TTC549 (cell line): ENCODE measurements around the gene ATP6V1G3.
A peak's percentile ranks its signal among the peaks of the same experiment; 100 is the strongest.
"Not testable (repeated sequence)": the region's sequence is repeated elsewhere in the genome, so short reads cannot be mapped to it uniquely, and the experiment has no call there.

Experiments used
- FAIRE-seq: peaks from 2 replicates; lab custom pipeline; 2012; peaks lifted over from hg19 to GRCh38; lab: Jason Lieb, UNC

Gene ATP6V1G3

DNA sequence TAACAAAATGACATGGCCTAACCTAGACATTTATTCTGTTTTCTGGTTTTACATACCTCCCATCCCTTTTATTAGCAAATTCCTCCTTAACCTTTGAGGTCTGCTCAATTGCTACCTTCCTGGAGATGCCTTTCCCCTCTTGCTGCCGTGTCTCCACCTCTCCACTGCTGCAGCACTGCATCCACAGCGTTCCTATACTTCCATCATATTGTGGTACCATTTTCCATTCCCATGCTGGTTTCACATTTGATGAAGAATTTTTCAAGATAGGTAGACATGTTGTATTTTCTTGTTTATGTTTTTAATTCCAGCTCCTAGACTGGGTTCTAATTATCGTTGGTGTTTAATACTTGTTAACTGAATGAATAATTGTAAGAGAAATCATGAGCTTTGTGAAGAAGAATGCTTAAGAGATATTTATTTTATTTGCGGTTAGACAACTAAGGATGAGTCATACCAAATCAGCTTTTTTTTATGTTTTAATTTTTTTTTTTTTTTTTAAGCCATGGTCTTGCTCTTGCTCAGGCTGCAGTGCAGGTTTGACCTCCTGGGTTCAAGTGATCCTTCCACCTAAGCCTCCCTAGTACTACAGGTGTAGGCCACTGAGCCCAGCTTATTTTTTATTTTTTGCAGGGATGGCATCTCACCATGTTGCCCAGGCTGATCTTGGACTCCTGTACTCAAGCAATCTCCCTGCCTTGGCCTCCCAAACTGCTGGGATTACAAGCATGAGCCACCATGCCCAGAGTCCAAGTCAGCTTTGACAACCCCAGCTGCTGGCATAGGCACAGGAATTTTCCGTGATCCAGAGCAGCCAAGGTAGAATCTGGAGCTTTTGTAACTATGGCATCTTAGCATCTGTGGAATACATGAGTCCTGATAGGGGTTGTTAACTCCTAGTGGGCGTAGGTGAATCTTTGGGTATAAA lies 44.0 kb downstream of the ATP6V1G3 start:
- no peak for FAIRE-seq

DNA sequence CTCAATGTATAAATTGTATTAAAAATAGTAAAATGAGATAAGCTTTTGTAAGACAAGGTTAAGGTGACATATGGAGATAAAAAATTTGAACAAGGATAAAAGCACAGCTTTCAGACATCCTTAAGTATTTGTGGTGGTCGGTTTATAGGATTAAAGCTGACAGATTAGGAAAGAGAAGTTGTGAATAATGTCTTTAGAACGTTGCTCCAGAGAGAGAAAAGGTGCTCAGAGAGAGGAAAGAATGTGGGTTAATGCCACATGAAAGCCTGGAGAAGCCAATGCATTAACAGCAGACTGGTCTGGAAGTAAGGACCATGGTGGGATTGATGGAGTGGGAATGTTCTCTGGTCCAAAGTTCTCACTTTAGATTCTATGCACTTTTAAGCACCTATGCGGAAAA lies 44.8 kb downstream of the ATP6V1G3 start:
- FAIRE-seq, result no peak

DNA sequence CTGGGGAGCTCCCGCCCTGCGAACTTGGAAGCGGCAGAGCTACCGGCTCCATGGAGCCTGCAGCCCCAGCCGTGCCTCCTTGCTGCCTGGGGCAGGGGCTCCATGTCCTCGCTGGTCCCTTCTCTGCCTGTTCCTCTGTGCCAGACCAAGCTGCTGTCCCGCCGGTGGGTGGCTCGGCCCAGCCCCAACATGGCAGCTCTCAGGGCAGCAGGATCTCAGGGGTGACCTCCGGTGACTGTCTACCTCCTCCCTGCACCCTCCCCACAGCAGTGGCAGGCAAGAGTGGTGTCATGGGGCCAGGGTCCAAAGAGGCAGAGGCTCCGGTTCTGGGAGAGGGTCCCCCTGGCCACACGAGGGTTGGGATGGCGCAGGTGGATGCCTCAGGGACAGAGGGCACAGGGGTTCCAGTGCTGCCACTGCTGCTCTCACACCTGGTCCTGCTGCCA lies 45.8 kb downstream of the ATP6V1G3 start:
- no peak for FAIRE-seq

DNA sequence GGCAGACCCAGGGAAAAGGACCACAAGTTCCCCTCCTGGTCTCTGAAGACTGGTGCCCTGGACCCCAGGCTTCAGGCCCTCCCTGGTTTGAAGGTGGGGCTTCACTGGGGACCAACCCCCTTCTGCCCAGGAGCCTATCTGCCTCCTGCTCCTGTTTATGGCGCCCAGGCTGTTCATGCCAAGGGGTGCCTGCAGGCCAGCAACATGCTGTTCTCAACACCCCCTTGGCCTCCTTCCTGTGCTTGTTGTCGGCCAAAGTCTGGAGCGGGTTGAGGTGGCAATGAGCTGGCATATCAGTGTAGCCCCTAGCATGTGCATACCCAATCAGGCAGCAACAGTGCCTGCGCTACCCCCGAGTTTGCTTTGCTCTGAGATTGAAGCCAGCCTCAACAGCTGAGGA lies 46.3 kb downstream of the ATP6V1G3 start:
- no peak for FAIRE-seq

DNA sequence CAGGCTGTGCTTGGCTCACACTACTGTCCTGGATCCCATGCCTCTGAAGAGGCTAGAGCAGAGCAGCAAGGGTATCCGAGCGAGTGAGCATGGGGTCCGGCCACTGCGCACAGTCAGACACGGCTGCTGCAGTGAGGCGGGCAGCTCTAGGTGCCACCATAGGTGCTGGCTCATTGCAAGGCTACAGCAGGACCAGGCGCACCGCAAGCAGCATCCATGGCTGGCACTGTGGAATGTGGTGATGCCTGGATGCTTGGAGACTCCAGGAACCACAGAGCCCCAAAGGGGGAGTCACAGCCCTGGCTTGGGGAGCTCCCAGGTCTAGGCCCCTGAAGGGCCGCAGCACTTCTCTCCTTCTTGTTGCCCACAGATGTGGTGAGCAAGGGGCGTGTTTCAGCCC lies 47.2 kb downstream of the ATP6V1G3 start:
- FAIRE-seq, result no peak

DNA sequence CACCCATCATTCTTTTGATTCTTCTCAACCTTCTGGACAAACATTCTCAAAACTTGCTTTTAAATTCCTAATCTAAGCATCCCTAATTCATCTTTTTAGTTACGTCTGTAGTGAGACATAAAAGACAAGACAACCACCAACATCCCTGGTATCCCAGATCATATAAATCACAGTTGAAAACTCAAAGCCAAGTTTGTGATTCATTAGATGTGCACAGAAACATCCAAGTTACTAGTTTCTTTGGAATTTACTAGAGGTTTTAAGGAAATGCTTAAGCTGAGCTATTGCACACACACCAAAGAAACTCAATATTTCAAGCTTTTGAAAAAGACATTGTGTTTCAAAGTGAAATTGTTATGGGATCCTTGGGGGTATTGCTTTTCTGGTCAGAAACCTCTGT lies 47.6 kb downstream of the ATP6V1G3 start:
- FAIRE-seq, result no peak

DNA sequence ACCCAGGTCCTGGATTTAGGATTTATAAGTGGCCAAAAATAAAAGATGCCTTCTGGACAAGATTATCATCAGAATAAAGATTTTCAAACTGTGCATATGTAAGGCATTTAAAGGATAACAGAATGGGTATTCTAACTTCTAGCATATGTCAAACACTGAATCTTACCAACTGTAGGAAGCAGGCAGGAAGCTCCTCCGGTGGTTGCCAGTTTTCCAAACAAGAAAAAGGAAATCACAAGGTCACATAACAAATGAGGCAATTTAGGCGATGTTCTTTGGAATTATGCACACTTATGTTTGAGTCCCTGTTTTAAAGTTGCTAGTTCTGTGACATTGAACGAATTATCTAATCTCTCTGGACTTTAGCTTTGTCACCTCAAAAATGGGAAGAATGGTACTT lies 48.9 kb downstream of the ATP6V1G3 start:
- FAIRE-seq, result no peak

DNA sequence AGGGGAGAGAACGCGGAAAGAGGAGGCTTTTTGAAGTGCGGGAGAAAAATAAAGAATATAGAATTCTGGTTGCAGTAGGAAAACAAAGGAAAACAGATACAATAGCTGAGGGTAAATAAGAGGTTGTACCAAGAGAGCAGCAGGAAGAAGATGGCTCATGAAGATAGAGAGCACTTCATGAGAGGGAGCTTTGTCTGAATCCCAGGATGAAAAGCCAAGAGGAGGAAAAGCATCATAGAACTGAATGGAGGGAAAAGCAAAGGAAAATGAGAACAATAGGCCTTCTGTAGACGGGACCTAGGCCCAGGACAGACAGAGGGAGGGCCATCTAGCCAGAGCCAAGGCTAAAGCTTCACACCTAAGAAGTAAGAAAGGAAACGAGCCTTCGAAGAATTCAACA lies 49.5 kb downstream of the ATP6V1G3 start:
- no peak for FAIRE-seq

DNA sequence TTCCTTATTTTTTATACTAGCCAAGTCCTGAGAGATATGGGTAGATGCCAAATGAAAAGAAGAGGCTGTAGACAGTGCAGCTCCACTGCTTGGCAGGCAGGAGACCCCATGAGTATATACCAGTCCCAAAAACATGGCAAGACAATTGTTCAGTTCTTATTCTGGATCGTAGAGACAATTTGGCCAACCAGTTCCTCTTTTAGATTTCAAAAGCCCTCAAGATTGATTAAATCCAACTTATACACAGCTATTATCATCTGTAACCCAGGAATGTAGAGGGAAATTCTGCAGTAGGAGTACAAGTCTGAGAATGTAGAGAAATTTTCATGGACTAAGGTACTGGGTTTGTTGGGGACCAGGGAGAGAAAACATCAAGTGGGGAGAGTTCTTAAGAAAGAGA lies 50.3 kb downstream of the ATP6V1G3 start:
- no peak for FAIRE-seq

DNA sequence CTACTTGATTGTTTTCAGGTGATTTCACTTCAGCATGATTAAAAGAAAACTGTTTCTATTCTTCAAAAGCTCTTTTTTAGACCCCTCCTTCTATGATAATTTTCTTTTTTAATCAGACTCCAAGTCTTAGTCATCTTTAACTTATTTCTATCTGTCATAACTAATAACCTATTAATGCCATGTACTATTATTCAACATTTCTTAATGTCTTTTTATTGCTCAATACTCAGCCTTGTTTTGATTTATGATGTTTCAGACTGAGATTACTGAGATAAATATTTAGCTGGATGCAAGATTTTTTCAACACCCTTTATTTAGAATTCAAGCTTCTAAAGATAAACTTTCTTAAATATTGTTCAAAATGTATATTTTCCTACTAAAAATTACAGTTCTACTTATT lies 53.6 kb downstream of the ATP6V1G3 start:
- FAIRE-seq, result peak; percentile 60

DNA sequence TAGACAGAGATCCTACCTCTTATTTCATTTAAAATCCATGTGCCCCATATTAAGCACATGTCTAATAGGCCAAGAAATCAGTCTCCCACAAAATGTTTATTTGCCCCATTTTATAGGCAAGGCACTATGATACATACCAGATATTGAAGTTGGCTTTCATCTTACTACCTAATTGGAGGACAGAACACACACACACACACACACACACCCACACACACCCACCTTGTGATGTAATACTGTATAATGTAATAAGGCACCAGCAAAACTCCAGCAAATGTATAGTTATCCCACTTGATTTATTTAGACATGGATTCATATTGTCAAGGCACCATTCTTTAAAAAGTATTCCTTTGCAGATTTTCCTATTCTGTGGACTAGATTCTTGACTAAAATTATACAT lies 56.8 kb downstream of the ATP6V1G3 start:
- FAIRE-seq, result no peak

DNA sequence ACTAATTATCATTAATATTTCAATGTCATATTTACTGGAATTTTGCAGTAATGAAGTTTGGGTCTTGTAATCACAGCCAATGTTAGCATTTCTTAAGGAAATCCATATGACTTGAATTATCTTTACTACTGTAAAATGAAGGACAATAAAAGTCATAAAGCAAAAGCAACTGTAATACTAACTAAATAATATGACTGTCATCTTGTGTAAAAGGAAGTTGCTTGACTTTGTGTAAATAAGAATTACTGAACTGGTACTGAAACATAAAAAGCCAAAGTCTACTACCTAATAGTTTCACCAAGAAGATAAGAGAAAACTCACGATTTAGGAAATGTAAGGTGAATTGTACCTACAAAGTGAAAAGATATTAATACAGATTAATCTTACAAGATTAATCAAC lies 57.5 kb downstream of the ATP6V1G3 start:
- FAIRE-seq, result peak; percentile 62

DNA sequence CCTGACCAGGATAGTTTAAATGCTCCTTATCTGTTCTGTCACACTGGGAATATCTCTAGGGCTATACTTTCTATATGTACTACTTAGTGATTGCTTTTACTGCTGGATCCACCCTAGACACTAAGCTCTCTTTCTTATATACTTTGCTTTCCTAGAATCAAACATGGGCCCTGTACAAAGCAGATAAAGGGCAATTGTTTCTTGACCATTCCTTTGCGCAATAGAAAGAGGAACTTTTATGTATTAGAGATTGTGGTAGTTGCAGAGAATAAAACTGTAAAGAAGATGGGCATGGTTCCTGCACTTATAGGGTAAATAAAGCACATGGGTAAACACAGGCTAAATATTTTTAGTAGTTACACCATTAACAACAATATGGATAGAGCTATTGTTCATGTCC lies 58.8 kb downstream of the ATP6V1G3 start:
- no peak for FAIRE-seq

DNA sequence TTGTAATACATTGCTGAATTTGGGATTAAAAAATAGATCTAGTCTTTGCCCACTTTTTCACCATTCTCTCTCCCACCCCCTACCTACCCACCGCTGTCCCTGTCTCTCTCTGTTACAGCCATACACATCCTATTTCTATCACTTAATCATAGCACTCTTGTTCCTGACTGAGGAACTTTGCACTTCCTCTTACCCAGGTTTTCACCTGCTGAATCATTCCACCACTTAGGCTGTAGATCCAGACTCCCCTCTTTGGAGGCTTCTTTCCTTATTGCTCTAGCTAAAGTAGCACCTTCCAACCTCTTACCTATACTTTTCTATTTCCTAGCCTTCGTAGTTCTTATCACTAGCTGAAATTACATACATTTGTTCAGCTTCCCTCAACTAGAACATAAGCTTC lies 59.6 kb downstream of the ATP6V1G3 start:
- no peak for FAIRE-seq

DNA sequence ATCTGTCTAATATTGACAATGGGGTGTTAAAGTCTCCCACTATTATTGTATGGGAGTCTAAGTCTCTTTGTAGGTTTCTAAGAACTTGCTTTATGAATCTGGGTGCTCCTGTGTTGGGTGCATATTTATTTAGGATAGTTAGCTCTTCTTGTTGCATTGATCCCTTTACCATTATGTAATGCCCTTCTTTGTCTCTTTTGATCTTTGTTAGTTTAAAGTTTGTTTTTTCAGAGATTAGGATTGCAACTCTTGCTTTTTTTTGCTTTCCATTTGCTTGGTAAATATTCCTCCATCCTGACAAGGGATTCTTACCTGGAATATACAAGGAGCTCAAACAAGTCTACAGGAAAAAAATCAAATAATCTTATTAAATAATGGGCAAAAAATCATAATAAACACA lies 63.1 kb downstream of the ATP6V1G3 start:
- FAIRE-seq, result not testable (repeated sequence)
